Peyer's patch (tissue), 4 donors: ENCODE data around the gene PASK.

Source experiments
- CTCF ChIP-seq, 6 experiments: fragments of 450-650 bp in 4 of 6; fragments of 200-600 bp in 2 of 6; sonication (generic) in 1 of 6; IDR thresholded peaks; one replicate each; pipeline ENCODE4 v1.5.1; 2017 to 2019; ENCODE audit warnings: antibody characterized with exemption in 6 of 6, mild to moderate bottlenecking in 3 of 6, moderate library complexity in 1 of 6
- POLR2A ChIP-seq, 2 donors: fragments of 450-650 bp; IDR thresholded peaks; one replicate each; pipeline ENCODE4 v1.5.1; 2017; ENCODE audit warnings: antibody characterized with exemption in 2 of 2, mild to moderate bottlenecking in 2 of 2, moderate library complexity in 2 of 2

- TF ChIP-seq CTCF (IDR thresholded peaks at IDR 0.05) (no peak), POLR2A (IDR thresholded peaks at IDR 0.05) (no peak)
These were observed 9.3 kb upstream of the PASK start for GRCh38 chr2:241158546-241158900.
